ENCODE results near the gene ATP13A4. TPM values are rescaled to one million over a fixed set of nuclear protein-coding genes. Genes with fewer than 3 reads are reported as not detected.

ATP13A4 gene
- total and polyA plus RNA-seq, 2 of the 8 experiments (the other 6 are each of a cell fraction or from before 2014, with no cell fraction given), result 0.12 TPM; not detected in 1

DNA sequence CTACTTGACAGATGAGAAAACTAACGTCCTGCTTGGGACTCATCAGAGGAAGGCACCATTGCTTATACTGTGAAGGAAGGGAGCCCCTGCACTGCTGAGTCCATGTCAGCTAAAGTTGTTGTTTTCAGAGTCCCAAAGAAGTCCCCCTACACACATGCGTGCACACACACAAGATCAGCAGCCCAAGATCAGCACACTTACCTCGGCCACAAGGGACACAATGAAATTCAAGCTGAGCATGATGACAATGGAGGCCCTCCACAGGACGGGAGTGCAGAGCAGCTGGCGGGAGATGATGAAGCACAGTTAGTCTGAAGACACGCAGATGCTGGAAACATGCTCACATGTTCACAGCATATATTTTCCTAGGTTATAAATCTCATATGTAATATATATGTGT lies 147.6 kb downstream of the ATP13A4 start:
- no peaks in the 10 kb centered on the region for H3K36me3 ChIP-seq (ENCODE audit: control insufficient read depth in 2 of 4, insufficient read depth in 4 of 4, low read length in 3 of 4)
- H3K4me1 ChIP-seq (replicated peaks in 1 of 4; ENCODE audit: control insufficient read depth in 3 of 4, insufficient read depth in 4 of 4, low read length in 3 of 4), result peaks cover 2 to 8% (median 5%) of the 10 kb centered on the region in 4 experiments
- no peak overlapping the region for H3K4ac ChIP-seq (replicated peaks; ENCODE audit: insufficient read length, low read depth, low read length)
- H4K91ac ChIP-seq (replicated peaks; ENCODE audit: insufficient read length, low read length), result no peak overlapping the region
- no peaks in the 10 kb centered on the region for H4K20me1 ChIP-seq (replicated peaks in 1 of 2; ENCODE audit: control insufficient read depth in 1 of 2, insufficient read depth in 2 of 2, low read length in 2 of 2)
- H3K4me2 ChIP-seq (ENCODE audit: insufficient read depth in 1 of 2, low read depth in 2 of 2, low read length in 2 of 2), result no peak overlapping the region
- H3K27me3 ChIP-seq (replicated peaks in 1 of 4; ENCODE audit: control insufficient read depth in 3 of 4, extremely low read depth in 1 of 4, insufficient read depth in 3 of 4, low read length in 3 of 4), result no peaks in the 10 kb centered on the region
- no peak overlapping the region for H4K8ac ChIP-seq (ENCODE audit: extremely low read depth, insufficient read depth, low read length)
- no peak overlapping the region for H3K14ac ChIP-seq (ENCODE audit: insufficient read length)
- H3K23me2 ChIP-seq (ENCODE audit: low read depth, low read length), result no peaks in the 10 kb centered on the region
- WGBS, 2 experiments (ENCODE audit: extremely low coverage in 1 of 2, insufficient coverage in 1 of 2, insufficient read length in 1 of 2, insufficient replicate concordance in 2 of 2, low coverage in 1 of 2, low lambda C conversion rate in 2 of 2, missing lambda C conversion rate in 1 of 2), result 83% methylated on average over 6 of the region's 6 CpGs; no CpG with 5 or more reads in 1 of the 2 experiments
- no peak overlapping the region for H2AFZ ChIP-seq (ENCODE audit: low read length)
- peak overlapping the region; percentile 9; the same call in 1 of the 2 replicates for H2BK15ac ChIP-seq (ENCODE audit: low read length)
- no peak overlapping the region for H2BK120ac ChIP-seq (replicated peaks; ENCODE audit: low read depth, low read length)
- no peak overlapping the region for H3K4me3 ChIP-seq (ENCODE audit: extremely low read depth in 1 of 4, insufficient read depth in 2 of 4, low read depth in 3 of 4, low read length in 4 of 4)
- no peak overlapping the region for H2BK12ac ChIP-seq (ENCODE audit: low read depth, low read length)
- DNase-seq (ENCODE audit: low read depth in 1 of 2, low spot score in 2 of 2) (peak in 1 of 2 experiments; percentile 44), FAIRE-seq (no peak)
- H4K5ac ChIP-seq (ENCODE audit: insufficient read length, low read depth, low read length), result peak overlapping the region; percentile 9
- CTCF ChIA-PET (ENCODE audit: partially characterized antibody), result interaction anchor here (0.6 to 1.6 kb wide), 2 partner anchors 9 to 1109 kb away, joined by 4 to 5 read pairs; no protein-coding TSS in a partner anchor
- no peak overlapping the region for H3K27ac ChIP-seq (ENCODE audit: low read depth, low read length)
- H3K79me2 ChIP-seq (ENCODE audit: control insufficient read depth in 1 of 2, insufficient read depth in 2 of 2, low read length in 2 of 2), result no peaks in the 10 kb centered on the region
- 0 out of 4 replicates have a peak, but pooled peaks cover 0 to 2% of the 10 kb centered on the region in 2 experiments for H3K9me3 ChIP-seq (ENCODE audit: insufficient read depth in 2 of 2, low read depth in 1 of 2, low read length in 1 of 2)
- H3K56ac ChIP-seq (replicated peaks; ENCODE audit: insufficient read length, low read depth, low read length), result no peak overlapping the region
- no peak overlapping the region for H2BK20ac ChIP-seq (ENCODE audit: low read length)
- peak overlapping the region; percentile 1; the same call in 1 of the 2 replicates for H3K18ac ChIP-seq (ENCODE audit: extremely low read depth, low read length)
- no peak overlapping the region for H3K9ac ChIP-seq (replicated peaks in 1 of 4; ENCODE audit: extremely low read depth in 1 of 4, low read depth in 3 of 4, low read length in 3 of 4)
- H3K79me1 ChIP-seq (ENCODE audit: low read depth, low read length), result no peaks in the 10 kb centered on the region
- no peak overlapping the region for H2AK5ac ChIP-seq (ENCODE audit: low read depth, low read length)
- no peak overlapping the region for H3K23ac ChIP-seq (ENCODE audit: insufficient read length)
- POLR2A ChIA-PET (ENCODE audit: partially characterized antibody), result no interaction called here
- no peak overlapping the region for H2BK5ac ChIP-seq (ENCODE audit: low read depth, low read length)
- TF ChIP-seq CBX5 (IDR thresholded peaks at IDR 0.05; ENCODE audit: low read depth, low read length), result no peak
- no peak for TF ChIP-seq EGR1 (IDR thresholded peaks at IDR 0.05; ENCODE audit: borderline replicate concordance, low read depth, low read length)
- TF ChIP-seq KDM1A (IDR thresholded peaks at IDR 0.05; ENCODE audit: borderline replicate concordance, low read length), result no peak
- TF ChIP-seq JUND (IDR thresholded peaks at IDR 0.05; ENCODE audit: low read length), result no peak
- TF ChIP-seq TEAD4 (IDR thresholded peaks at IDR 0.05; ENCODE audit: low read depth, low read length), result no peak
- TF ChIP-seq TBP (IDR thresholded peaks at IDR 0.05; ENCODE audit: low read depth, low read length), result no peak
- TF ChIP-seq RNF2 (IDR thresholded peaks at IDR 0.05; ENCODE audit: borderline replicate concordance, low read depth, low read length, missing control alignments, poor library complexity, severe bottlenecking), result no peak
- TF ChIP-seq ZNF274 (IDR thresholded peaks at IDR 0.05; ENCODE audit: borderline replicate concordance, extremely low read depth, low read length), result no peak
- TF ChIP-seq KDM5A (IDR thresholded peaks at IDR 0.05; ENCODE audit: low read length), result no peak
- TF ChIP-seq HDAC2 (IDR thresholded peaks at IDR 0.05; ENCODE audit: borderline replicate concordance in 1 of 2, low read depth in 2 of 2, low read length in 2 of 2), result no peak
- TF ChIP-seq EP300 (IDR thresholded peaks at IDR 0.05; ENCODE audit: borderline replicate concordance in 1 of 2, low read depth in 2 of 2, low read length in 2 of 2), result no peak
- TF ChIP-seq CBX8 (IDR thresholded peaks at IDR 0.05; ENCODE audit: borderline replicate concordance, low read depth, low read length), result no peak
- TF ChIP-seq SAP30 (IDR thresholded peaks at IDR 0.05; ENCODE audit: insufficient read depth, insufficient replicate concordance, low read length), result no peak
- TF ChIP-seq CEBPB (IDR thresholded peaks at IDR 0.05; ENCODE audit: low read depth, low read length), result no peak
